ENCODE measurements around the gene PTGIS.

Gene PTGIS

DNA sequence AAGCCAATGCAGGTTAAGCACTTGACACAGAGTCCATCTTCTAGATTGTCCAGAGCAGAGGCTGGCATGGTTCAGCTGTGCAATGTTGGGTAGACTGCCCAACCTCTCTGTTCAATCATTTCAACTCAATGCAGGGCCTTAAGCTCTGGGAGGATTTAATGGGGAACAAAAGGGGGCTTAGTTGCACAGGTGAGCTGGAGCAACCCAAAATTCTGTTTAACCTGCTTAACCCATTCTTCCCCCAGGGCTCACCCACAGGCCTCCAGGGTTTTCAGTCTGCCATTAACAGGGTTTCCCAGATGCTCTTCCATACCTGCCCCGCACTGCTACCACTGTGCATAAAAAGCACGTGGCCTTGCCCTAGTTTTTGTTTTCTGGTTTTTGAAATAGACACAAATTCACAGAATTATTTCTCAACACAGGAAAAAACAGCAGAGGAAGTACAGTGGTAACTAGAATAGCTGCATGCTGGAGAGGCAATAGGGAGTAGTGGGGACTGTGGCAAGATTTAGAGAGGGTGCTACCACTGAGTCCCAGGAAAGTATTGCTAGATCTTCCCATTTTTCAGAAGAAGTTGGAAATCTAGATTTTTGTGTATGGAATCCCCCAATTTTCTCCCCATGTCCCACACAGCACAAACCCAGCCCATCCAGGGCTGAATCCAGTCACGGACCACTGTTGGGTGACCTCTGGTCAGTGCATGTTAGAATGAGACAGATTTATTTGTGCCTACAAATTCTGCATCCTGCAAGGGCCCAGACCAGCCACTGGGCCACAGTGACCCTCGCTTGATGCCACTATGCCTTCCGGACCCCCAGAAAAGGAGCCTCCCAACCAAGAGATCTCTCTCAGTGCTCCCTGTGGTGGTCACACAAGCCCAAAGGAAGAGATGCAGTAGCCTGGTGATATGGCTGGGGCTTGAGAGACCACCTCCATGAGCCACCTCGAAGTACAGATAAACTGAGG lies 4.6 kb downstream of the PTGIS start:
- no peak overlapping the region for H3K4me3 ChIP-seq (ENCODE audit: low read length)
- no peak for DNase-seq (ENCODE audit: low read depth)
- TF ChIP-seq, protein P1, sequence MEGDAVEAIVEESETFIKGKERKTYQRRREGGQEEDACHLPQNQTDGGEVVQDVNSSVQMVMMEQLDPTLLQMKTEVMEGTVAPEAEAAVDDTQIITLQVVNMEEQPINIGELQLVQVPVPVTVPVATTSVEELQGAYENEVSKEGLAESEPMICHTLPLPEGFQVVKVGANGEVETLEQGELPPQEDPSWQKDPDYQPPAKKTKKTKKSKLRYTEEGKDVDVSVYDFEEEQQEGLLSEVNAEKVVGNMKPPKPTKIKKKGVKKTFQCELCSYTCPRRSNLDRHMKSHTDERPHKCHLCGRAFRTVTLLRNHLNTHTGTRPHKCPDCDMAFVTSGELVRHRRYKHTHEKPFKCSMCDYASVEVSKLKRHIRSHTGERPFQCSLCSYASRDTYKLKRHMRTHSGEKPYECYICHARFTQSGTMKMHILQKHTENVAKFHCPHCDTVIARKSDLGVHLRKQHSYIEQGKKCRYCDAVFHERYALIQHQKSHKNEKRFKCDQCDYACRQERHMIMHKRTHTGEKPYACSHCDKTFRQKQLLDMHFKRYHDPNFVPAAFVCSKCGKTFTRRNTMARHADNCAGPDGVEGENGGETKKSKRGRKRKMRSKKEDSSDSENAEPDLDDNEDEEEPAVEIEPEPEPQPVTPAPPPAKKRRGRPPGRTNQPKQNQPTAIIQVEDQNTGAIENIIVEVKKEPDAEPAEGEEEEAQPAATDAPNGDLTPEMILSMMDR (conservative IDR thresholded peaks at IDR 0.05; ENCODE audit: low read depth, low read length), result no peak

- no peak overlapping the region for H3K4me3 ChIP-seq (ENCODE audit: low read length)
- TF ChIP-seq, protein P1 (conservative IDR thresholded peaks at IDR 0.05; ENCODE audit: low read depth, low read length), result no peak
- peak; percentile 39 for DNase-seq (ENCODE audit: low read depth)
These were observed 5.5 kb downstream of the PTGIS start for GRCh38 chr20:49562311-49563014.

DNA sequence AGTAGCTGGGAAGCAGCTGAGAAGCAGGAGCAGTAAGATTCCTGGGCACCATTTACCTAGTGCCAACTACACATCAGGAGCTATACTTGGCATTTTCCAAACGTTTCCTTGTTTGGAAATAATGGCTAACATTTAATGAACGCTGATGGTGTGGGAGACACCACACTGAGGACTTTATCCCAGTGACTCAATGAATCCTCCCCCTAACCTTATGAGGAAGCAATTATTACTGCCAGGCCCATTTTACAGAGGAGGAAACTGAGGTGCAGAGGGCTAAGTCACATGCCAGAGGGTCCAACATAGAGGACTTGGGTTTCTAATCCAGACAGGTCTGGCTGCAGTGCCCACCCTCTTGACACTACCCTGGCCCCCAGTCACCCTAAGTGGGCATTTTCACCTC lies 6.1 kb downstream of the PTGIS start:
- H3K4me3 ChIP-seq (ENCODE audit: low read length), result no peak overlapping the region
- TF ChIP-seq, protein P1 (conservative IDR thresholded peaks at IDR 0.05; ENCODE audit: low read depth, low read length), result no peak
- no peak for DNase-seq (ENCODE audit: low read depth)

DNA sequence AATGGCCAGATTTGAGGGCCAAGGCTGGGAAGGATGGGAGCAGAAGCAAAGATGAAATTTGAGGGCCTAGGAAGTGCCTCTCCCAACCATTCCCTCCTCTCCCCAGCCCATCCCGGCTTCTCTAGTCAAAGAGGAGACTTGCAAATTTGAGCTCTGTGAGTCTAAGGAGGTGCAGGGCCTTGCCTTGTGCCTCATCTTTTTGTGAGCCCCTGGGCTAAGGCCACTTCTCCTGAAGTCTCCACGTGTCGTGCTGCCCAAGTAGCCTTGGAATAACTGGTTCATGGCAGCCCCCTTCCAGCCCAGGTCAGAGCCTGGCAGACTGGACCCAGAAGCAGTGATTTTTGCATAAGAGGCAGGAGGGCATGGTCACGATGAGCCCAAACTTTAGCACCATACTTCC lies 6.7 kb downstream of the PTGIS start:
- TF ChIP-seq, protein P1 (conservative IDR thresholded peaks at IDR 0.05; ENCODE audit: low read depth, low read length), result no peak
- DNase-seq (ENCODE audit: low read depth), result no peak
- no peak overlapping the region for H3K4me3 ChIP-seq (ENCODE audit: low read length)

DNA sequence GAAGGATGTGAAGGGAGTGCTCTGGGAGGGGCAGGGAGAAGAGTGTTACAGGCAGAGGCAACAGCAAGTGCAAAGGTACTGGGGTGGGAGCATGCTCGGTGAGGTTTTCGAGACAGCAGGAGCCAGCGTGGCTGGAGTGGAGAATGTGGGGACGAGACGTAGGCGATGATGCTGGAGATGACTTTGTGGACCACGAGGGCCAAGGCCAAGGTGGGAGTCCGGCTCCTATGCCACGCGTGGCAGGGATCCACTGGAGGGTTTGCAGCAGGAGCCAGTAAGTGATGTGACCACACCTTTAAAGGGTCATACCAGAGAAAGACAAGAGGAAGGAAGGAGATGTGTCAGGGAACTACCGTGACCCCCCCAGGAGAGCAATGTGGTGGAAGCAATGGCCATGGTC lies 7.3 kb downstream of the PTGIS start:
- TF ChIP-seq, protein P1 (conservative IDR thresholded peaks at IDR 0.05; ENCODE audit: low read depth, low read length), result no peak
- H3K4me3 ChIP-seq (ENCODE audit: low read length), result no peak overlapping the region
- DNase-seq (ENCODE audit: low read depth), result no peak

DNA sequence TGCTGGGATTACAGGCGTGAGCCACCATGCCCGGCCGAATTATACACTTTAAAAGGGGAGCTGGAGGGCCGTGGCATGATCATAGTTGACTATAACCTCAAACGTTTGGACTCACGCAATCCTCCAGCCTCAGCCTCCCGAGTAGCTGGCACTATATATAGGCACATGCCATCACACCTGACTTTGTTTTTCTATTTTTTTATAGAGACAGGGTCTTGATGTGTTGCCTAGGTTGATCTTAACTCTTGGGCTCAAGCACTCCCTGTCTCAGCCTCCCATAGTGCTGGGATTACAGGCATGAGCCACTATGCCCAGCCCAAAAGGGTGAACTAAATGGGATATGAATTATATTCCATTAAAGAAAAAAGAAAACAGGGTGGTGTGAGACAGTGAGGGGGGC lies 7.8 kb downstream of the PTGIS start:
- no peak for DNase-seq (ENCODE audit: low read depth)
- no peak overlapping the region for H3K4me3 ChIP-seq (ENCODE audit: low read length)
- TF ChIP-seq, protein P1 (conservative IDR thresholded peaks at IDR 0.05; ENCODE audit: low read depth, low read length), result no peak
